Caki2 (cell line): ENCODE measurements around the gene IARS1. TPM values are rescaled to one million over a fixed set of nuclear protein-coding genes. Genes with fewer than 3 reads are reported as not detected.

Experiments
- DNase-seq: peaks from one replicate; pipeline ENCODE4 v3.0.0-alpha.2; 2015; ENCODE audit warnings: low read depth
- in situ Hi-C: cut with HindIII; loops from 2 replicates; pipeline ENCODE4 v1.10.0; 2016; ENCODE audit warnings: low sequenced_read_pairs, low pct_unique_long_range_greater_than_20kb, mixed read lengths
- total RNA-seq: library from RNA; depleted of rRNA; stranded (reverse); fragments of >200 nt; shearing (Covaris generic); gene quantifications from 2 replicates; pipeline ENCODE4 v1.2.3, GENCODE V29; 2014; ENCODE audit warnings: low replicate concordance; rRNA removed

Gene IARS1
- total RNA-seq, 1 experiment from 2014 or later: 112 TPM

DNA sequence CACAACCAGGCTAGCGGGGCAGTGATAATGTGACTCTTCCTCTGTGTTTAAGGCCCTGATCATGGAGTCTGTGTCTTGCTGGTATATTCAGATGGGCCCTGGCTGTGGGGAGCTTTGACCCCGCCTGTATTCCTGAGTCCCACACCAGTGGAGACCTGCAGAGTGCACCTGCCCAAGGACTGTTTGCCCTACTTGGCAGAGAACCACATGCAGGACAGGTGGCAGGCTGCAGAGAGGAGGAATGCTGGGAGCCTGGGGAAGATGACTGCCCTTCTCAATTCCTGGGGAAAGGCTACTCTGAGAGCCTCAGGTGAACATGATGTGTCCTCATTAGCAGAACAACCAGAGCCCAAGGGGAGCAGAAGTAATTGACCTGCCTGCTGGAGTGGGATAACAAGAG, 36.2 kb downstream of the IARS1 start:
- no peak for DNase-seq

DNA sequence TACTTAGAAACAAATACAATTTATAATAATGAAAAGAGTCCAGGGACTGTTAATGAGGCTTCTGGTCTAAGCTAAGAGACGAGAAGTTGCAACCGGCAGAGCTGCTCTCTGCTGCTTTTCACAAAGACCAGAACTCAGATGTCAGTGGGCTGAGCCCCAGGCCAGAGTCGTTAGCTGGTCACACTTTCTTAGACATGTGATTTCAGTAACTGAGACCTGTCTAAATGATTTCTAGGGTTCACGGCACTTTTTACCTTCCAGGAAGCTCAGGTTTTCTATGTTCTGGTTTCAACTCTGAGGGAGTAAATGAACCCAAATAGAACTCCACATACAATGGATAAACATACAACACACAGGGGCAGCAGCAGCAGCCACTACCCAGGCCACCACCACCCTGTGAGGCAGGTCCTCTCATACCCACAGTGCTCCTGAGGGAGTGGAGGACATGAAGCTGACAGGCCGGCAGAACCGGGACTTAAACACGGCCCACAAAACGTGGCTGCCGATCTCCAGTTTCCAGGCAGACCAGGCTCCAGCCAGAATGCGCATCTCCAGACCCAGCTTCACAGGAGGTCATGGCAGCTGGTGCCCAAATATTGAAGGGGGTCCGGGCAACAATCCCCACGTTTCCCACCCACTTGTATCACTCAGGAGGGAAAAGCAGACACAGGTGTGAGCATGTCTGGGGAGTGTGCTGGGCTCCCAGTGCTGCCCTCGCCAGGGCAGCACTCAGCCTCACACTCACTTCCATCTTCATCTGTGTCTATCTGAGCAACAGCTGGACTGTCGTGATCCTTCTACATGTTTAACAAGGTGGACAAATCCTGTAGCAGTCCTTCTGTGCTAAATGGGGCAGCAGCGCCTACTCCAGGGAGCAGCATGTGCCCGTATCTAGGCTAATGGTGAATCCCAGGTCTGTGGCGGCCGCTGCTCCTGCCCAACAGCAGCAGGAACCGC, 38.8 kb downstream of the IARS1 start:
- no peak for DNase-seq
- in situ Hi-C loops: no loop called here

More for the DNA sequence above, 36.2 kb downstream of the IARS1 start:
- in situ Hi-C loops: no loop called here

- in situ Hi-C loops: no loop called here
- no peak for DNase-seq
Measured at GRCh38 chr9:92253656-92254055, 39.8 kb downstream of the IARS1 start.

DNA sequence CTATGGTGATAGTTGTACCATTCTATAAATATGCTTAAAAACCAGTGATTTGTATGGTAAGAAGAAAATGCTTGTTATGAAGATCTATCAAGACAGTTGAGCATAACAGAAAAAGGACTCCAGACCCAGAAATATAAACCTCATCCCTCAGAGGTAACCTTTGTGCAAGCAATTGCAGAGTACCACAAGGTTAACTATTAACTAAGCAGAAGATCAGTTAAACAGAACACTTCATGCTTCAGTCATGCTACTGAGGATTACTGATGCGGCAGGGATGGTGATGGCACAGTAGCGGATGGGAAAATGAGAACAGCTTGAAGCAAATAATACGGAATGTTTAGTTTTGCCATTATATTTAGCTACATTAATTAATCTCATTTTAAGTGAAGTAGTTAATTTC, 45.5 kb downstream of the IARS1 start:
- in situ Hi-C loops: no loop called here
- peak; percentile 71 for DNase-seq

DNA sequence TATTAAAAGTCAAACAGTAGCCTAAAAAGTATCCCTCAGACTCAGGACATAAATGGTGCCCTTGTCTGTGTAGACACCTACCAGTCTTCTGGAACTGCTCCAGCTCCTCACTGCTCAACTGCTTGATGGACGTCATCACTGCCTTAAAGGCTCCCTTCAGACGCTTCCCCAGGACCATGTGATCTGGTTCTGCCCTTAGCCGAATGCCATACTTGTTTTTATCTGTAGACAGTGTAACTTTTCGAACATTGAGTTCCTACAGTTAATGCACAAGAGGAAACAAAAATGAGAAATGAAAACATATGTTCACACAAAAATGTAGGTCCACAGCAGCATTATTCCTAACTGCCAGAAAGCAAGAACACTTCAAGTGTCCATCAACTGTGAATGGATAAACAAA, 46.2 kb downstream of the IARS1 start:
- DNase-seq: no peak
- in situ Hi-C loops: no loop called here

DNA sequence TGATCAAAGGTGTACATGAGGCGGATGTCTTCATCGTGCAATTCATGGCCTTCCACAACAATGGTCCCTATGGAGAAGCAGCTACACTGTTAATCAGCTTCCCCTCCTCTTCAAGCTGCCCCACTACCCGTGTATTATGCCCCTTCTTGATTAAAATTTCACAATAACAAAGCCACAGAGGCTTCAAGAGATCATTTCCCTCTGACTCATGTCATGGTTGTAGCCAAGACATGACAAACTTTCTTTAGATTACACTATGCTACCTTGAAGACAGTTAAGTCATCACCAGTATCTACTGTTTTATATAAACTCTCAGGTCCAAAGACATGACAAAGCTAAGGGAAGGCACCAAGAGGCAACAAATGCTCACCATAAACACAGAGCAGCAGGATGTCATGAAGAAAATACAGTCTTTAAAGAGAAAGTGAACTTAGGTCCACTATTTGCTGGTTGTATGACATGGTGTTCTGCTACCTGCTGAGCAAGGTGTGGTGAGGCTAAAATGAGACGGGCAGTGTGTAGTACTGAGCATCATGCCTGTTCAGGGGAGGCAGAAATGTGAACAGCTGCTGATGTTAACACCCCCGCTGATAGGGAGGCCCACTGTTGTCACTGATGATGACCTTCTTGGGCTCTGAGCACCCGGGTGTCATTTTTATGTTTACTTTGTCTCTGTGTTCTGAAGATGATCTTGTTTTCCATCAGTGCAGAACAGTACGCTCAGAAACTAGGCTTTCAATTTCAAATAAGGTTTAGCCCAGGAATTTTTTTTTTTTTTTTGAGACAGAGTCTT, 48.3 kb downstream of the IARS1 start:
- in situ Hi-C loops: no loop called here
- peak; percentile 66 for DNase-seq

Other genes with a start within 250 kb of the IARS1 start
- 53.2 and 56.1 TPM in 2 replicates for gene SPTLC1, start 178.3 kb downstream of the IARS1 start, total RNA-seq
- gene NOL8, start 31.7 kb upstream of the IARS1 start, total RNA-seq: 3.3 and 10.9 TPM in 2 replicates
- gene CENPP, start 32.3 kb upstream of the IARS1 start, total RNA-seq: 0.90 and 3.6 TPM in 2 replicates
- gene OGN, start 110.9 kb upstream of the IARS1 start, total RNA-seq: not detected in 2 replicates
- gene OMD, start 130.8 kb upstream of the IARS1 start, total RNA-seq: not detected in 2 replicates
- gene ASPN, start 188.8 kb upstream of the IARS1 start, total RNA-seq: not detected in 2 replicates
- not detected in 2 replicates for gene ECM2, start 242.3 kb upstream of the IARS1 start, total RNA-seq